GM21786 (cell line): ENCODE data around the gene NIPA2.
A peak's percentile ranks its signal among the peaks of the same experiment; 100 is the strongest.

Source experiments
- ATAC-seq: cut with Tn5 transposase; IDR thresholded peaks from one replicate; pipeline ENCODE4 v1.9.1; 2021; ENCODE audit not compliant: unreplicated experiment

Gene NIPA2

DNA sequence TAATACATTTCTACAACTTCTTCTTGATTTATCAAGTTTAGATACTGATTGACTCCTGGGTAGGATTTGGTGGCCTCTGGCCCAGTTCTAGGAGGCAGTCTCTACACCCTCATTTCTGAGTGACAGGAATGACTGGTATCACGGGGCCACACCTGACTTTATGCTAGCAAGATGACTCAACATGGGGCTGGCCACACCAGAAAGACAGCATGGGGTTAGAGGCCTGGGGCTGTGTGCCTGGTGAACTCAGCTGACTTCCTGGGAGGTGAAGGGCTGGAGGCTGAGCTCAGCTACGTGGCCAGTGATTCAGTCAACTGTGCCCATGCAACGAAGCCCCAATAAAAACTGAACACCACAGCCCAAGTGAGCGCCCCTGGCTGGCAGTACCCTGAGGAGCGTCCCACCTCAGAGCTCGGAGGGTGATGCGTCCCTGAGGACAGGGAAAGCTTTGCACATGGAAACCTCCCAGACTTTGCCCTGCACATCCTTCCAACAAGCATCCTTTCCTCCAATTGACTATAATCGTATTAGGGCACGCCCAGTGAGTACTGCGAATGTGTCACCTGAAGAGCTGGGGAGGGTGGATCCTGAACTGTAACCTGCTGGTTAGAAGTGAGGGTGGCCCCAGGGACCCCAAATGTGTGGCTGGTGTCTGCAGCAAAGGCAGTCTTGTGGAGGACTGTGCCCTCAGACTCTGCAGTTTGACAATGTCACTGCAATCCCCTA is 57.2 kb downstream of the NIPA2 start:
- ATAC-seq = peak; percentile 72

GRCh38 chr15:22902046-22902445 is 63.6 kb downstream of the NIPA2 start:
- ATAC-seq = no peak

GRCh38 chr15:22902578-22902977 is 64.1 kb downstream of the NIPA2 start:
- no peak for ATAC-seq

- no peak for ATAC-seq
These were observed 64.5 kb downstream of the NIPA2 start for GRCh38 chr15:22902981-22903380.

- ATAC-seq = no peak
These were observed 65.0 kb downstream of the NIPA2 start for GRCh38 chr15:22903427-22903826.

DNA sequence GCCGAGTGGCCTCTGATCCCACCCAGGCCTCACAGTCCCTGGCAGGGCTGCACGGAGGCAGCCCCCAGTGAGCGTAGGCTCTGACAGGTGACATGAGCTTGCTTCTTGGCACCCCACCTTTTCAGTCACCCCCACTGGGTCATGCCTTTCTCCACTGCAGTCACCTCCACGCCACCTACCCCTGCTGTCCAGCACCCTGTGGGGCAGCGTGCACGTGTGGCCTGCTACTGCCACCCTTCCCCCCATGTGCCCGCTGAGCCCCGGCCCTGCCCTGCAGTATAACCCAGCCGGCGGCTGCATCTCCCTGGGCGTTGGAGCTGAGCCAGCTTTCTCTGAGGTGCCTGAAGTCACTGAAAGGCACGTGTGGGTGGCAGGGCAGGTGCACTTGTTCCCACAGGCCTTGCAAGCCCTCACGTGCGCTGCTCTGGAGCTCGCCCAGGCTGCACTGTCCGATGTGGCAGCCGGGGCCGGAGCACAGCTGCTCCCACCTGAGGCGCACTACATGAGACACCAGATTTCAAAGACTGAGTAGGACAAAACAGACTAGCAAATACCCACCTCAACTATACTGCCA is 65.6 kb downstream of the NIPA2 start:
- no peak for ATAC-seq

DNA sequence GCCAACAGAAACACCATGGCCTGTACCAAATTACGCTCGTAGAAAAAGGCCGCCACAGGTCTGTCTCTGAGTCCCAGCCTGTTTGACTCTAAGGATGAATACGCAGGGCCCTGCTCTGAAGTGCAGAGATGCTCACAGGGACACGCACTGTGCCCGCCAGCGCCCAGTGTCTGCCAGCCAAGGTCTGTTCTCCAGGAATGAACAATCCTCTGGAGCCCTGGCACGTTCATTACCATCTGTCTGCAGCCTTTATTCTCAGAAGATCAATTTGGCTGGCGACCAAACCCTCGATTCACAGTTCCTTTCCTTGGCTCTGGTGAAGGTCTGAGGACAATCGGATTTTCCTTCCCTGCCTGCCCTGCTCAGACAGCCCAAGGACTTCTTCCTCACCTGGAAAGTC is 66.3 kb downstream of the NIPA2 start:
- no peak for ATAC-seq

GRCh38 chr15:22907161-22907950 is 68.9 kb downstream of the NIPA2 start:
- ATAC-seq = no peak

- no peak for ATAC-seq
These were observed 70.4 kb downstream of the NIPA2 start for GRCh38 chr15:22908830-22909229.

DNA sequence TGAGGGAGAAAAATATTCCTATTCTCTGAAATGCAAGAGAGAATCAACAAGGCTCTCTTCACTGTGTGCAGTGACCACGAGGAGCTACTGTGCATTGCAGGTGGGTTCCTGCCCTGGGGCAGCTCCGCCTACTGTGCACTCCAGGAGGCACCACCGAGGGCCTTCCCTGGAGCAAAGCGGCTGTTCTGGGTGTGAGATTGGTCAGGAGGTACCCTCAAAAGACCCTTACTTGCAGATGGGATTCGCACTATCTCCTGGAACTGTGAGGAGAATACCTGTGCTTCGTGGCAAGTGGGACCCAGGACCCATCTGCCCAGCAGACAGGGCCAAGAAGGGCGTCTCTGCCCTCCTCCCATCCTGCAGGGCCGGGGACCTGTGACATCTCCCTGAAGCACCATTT is 72.8 kb downstream of the NIPA2 start:
- no peak for ATAC-seq

GRCh38 chr15:22912256-22912655 is 73.8 kb downstream of the NIPA2 start:
- ATAC-seq = no peak

DNA sequence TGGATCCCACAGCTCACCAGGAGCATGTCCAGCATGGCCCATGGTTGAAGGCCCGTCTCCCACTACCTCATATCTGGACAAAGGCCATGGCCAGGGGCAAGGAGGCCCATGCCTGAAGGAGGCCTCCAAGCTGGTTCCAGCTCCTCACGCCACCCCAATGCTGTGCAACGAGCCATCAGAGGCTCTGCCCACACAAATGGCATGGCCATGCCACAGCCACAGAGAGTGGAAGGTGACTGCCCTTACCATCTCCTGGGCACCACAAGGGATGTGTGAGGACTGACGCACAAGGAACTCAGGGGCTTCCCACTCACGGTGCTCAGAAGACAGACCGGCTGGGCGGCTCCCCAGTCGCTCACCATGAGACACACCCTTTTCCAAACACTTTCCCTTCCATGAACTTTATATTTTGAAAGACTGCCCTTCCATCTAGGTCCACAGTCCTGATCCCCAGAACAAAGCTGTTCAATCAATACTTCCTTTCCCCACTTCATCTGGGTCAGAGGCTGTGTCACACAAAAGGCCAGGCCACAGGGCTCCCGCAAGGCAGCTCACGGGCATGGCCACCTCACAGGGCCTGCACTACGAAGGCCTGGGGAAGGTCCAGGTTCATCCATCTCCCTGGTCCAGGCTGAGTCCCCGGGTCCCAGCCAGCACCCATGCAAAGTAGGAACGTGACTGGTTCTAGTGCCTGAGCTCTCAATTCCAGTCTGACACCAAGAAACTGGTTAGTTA is 75.3 kb downstream of the NIPA2 start:
- ATAC-seq = no peak

DNA sequence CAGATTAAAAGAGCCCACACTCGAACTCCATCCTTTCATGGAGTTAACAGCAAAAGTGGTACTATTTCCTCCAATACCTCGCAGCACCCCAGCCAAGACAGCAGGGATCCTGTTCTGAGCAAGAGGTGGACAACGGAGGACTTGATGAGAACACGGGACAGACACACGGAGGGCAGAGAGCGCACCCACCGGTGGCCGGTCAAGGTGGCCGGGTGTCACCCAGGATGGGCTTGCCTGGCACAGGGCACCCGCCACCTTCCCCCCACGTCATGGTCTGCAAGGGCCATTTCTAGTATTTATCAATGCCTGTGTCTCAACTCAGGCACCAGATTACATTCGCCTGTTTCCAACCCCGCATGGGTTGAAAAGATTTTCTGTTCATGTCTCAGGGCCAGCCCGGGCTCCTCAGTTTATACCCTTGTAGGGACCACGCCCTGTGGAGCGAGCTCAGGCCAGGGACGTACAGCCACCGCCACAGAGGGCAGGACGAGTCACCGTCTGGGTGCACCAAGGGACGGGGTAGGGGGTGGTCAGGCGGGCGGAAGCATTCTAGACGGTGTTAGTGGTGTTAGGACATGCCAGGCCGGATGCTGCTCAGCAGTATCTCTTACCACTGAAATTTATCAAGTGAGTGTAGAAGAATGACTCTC is 77.5 kb downstream of the NIPA2 start:
- ATAC-seq = no peak

DNA sequence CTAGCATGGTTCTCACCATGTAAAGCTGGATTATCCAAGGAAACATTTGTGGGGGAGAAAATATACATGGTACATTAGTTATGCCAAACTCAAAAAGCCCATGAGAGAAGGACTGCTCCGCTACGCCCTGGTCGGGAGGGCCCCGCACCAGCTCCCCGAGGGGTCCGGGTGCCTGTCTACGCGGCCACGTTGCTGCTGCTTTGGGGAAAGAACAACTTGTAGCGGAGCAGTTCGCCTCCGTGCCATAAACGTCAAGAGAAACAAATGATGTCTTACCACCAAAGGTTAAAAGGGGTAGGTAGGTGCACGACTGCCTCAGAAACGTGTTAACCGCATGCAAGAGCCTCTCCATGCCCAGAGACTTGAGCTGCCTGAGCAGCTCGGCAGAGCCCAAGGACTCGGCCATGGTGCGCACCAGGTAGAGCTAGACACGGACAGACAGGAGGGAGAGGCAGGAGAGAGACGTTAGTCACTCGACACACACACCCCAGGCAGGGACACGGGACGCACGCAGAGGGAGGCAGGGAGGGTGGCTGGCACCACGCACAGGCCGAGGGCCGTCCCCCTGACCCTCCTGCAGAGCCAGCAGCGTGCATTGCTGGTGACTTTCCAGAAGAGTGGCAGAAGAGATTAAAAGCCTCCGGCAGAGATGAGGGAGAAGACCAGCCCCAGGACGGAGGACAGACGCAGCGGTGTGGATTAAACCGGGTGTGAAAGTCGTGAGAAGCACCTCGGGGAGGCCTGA is 78.3 kb downstream of the NIPA2 start:
- ATAC-seq = no peak

DNA sequence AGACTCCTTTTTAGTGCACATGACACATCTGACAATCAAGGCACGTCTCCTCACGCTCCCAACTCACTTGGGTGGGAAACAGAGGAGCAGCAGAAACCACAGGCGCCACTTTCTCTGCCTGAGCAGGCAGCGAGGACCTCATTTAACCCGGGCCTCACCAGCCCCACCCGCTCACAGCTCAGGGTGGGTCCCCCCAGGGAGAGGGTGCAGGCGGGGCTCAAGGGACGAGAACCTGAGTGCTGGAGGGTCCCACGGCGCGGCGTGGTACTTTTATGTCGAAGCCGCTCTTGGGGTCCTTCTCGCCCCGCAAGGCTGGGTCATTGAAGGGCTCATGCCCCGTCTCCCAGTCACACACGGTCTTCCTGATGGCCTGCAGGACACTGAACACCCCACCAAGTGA is 79.1 kb downstream of the NIPA2 start:
- no peak for ATAC-seq
